ENCODE results near the gene HCAR2.
"Not testable (repeated sequence)": the region's sequence is repeated elsewhere in the genome, so short reads cannot be mapped to it uniquely, and the experiment has no call there.

The HCAR2 gene

DNA sequence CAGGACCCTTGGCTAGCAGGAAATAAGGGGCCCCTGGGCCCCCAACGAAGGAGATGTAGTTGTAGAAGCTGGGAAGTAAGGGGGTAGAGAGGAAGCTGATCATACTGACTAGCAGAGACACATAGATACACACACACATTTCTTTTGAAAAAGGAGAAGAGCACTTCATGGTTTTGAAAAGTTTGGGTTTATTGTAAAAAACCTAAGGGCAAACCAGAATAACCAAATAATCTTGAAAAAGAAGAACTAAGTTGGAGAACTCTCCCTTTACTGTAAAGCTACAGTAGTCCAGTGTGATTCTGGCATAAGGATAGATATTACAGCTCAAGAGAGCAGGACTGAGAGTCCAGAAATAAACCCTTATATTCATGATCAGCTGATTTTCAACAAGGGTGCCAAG is 19.2 kb upstream of the HCAR2 start:
- Histone ChIP-seq H3K23ac (ENCODE audit: low read depth, low read length, poor library complexity) (no peak overlapping the region), H3K27me3 (ENCODE audit: control insufficient read depth in 3 of 3, insufficient read depth in 3 of 3, low read depth in 1 of 3, low read length in 3 of 3) (no peaks in the 10 kb centered on the region), H3K4me2 (ENCODE audit: insufficient read depth, low read length, poor library complexity, severe bottlenecking) (no peak overlapping the region), H3K4ac (ENCODE audit: low read length) (no peak overlapping the region), H3K9me3 (replicated peaks in 1 of 2; ENCODE audit: control insufficient read depth in 2 of 2, insufficient read depth in 1 of 2, low read depth in 1 of 2, low read length in 2 of 2) (no peaks in the 10 kb centered on the region), H2BK15ac (ENCODE audit: low read length) (no peak overlapping the region), H3K79me1 (ENCODE audit: low read depth, low read length) (no peaks in the 10 kb centered on the region), H2BK5ac (ENCODE audit: low read length) (no peak overlapping the region), H2BK120ac (ENCODE audit: low read depth, low read length) (no peak overlapping the region), H3K4me1 (ENCODE audit: control insufficient read depth in 2 of 2, insufficient read depth in 1 of 2, low read depth in 1 of 2, low read length in 2 of 2) (no peaks in the 10 kb centered on the region), H4K8ac (ENCODE audit: low read depth, low read length) (no peak overlapping the region), H2AFZ (ENCODE audit: low read length) (no peak overlapping the region), H3K14ac (ENCODE audit: low read length) (no peak overlapping the region), H3K9ac (ENCODE audit: low read depth, low read length, poor library complexity) (no peak overlapping the region), H4K91ac (ENCODE audit: low read depth, low read length, poor library complexity) (no peak overlapping the region), H3K27ac (replicated peaks; ENCODE audit: low read length) (no peak overlapping the region), H2BK12ac (ENCODE audit: low read length) (no peak overlapping the region), H3K18ac (ENCODE audit: low read length) (no peak overlapping the region), H2AK5ac (ENCODE audit: low read depth, low read length) (no peak overlapping the region), H3K4me3 (ENCODE audit: low read length in 2 of 2) (no peak overlapping the region), H3K36me3 (replicated peaks in 1 of 2; ENCODE audit: control insufficient read depth in 2 of 2, insufficient read depth in 2 of 2, low read length in 2 of 2) (no peaks in the 10 kb centered on the region)
- no peak for DNase-seq (ENCODE audit: low spot score)
- no CpG with 5 or more reads among the region's 1 CpG for WGBS, 2 donors (ENCODE audit: extremely low coverage in 2 of 2, insufficient read length in 2 of 2, insufficient replicate concordance in 1 of 2)

GRCh38 chr12:122721057-122721545 is 17.9 kb upstream of the HCAR2 start:
- no peak overlapping the region for H2AK5ac ChIP-seq (ENCODE audit: low read depth, low read length)
- no peaks in the 10 kb centered on the region for H3K79me1 ChIP-seq (ENCODE audit: low read depth, low read length)
- H2BK15ac ChIP-seq (ENCODE audit: low read length) = no peak overlapping the region
- no peak overlapping the region for H3K27ac ChIP-seq (replicated peaks; ENCODE audit: low read length)
- H3K36me3 ChIP-seq (replicated peaks in 1 of 2; ENCODE audit: control insufficient read depth in 2 of 2, insufficient read depth in 2 of 2, low read length in 2 of 2) = no peaks in the 10 kb centered on the region
- no peak overlapping the region for H3K4me3 ChIP-seq (ENCODE audit: low read length in 2 of 2)
- H3K27me3 ChIP-seq (ENCODE audit: control insufficient read depth in 3 of 3, insufficient read depth in 3 of 3, low read depth in 1 of 3, low read length in 3 of 3) = no peaks in the 10 kb centered on the region
- H3K9ac ChIP-seq (ENCODE audit: low read depth, low read length, poor library complexity) = no peak overlapping the region
- H2AFZ ChIP-seq (ENCODE audit: low read length) = no peak overlapping the region
- no peak overlapping the region for H2BK5ac ChIP-seq (ENCODE audit: low read length)
- H3K4me2 ChIP-seq (ENCODE audit: insufficient read depth, low read length, poor library complexity, severe bottlenecking) = no peak overlapping the region
- no peaks in the 10 kb centered on the region for H3K9me3 ChIP-seq (replicated peaks in 1 of 2; ENCODE audit: control insufficient read depth in 2 of 2, insufficient read depth in 1 of 2, low read depth in 1 of 2, low read length in 2 of 2)
- WGBS, 2 donors (ENCODE audit: extremely low coverage in 2 of 2, insufficient read length in 2 of 2, insufficient replicate concordance in 1 of 2) = no CpG with 5 or more reads among the region's 11 CpGs
- DNase-seq (ENCODE audit: low spot score) = no peak
- no peak overlapping the region for H3K14ac ChIP-seq (ENCODE audit: low read length)
- no peak overlapping the region for H2BK120ac ChIP-seq (ENCODE audit: low read depth, low read length)
- no peak overlapping the region for H4K91ac ChIP-seq (ENCODE audit: low read depth, low read length, poor library complexity)
- H3K23ac ChIP-seq (ENCODE audit: low read depth, low read length, poor library complexity) = no peak overlapping the region
- H3K4me1 ChIP-seq (ENCODE audit: control insufficient read depth in 2 of 2, insufficient read depth in 1 of 2, low read depth in 1 of 2, low read length in 2 of 2) = no peaks in the 10 kb centered on the region
- no peak overlapping the region for H2BK12ac ChIP-seq (ENCODE audit: low read length)
- no peak overlapping the region for H3K4ac ChIP-seq (ENCODE audit: low read length)
- no peak overlapping the region for H3K18ac ChIP-seq (ENCODE audit: low read length)
- no peak overlapping the region for H4K8ac ChIP-seq (ENCODE audit: low read depth, low read length)

DNA sequence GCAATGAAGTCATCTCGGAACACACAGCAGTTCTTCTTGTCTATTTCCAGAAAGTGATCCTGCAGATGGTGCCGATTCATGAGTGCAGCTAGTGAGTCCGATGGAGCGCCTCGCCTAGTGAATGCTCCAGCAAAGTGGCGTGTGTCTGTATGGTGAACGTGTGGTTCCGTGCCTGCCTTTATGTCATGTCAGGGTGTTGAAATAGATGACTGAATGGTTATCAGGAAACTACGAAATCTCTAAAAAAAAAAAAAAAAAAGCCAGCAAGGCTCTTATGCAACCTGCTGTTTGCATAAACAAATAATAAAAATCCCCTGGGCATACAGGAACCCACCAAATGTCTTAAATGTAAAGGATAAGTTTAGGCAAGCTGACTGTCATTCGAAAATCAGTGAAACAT is 13.5 kb upstream of the HCAR2 start, which contains the start of gene HCAR3:
Gene HCAR3 (minus strand): TSS at position 154 of the 400 bp plus-strand sequence. CDS start 74 bp downstream, at position 80.
- not testable (repeated sequence) for DNase-seq (ENCODE audit: low spot score); H3K18ac ChIP-seq (ENCODE audit: low read length); H4K8ac ChIP-seq (ENCODE audit: low read depth, low read length); H4K91ac ChIP-seq (ENCODE audit: low read depth, low read length, poor library complexity); H2BK120ac ChIP-seq (ENCODE audit: low read depth, low read length); H3K27me3 ChIP-seq (ENCODE audit: control insufficient read depth in 3 of 3, insufficient read depth in 3 of 3, low read depth in 1 of 3, low read length in 3 of 3); H2BK5ac ChIP-seq (ENCODE audit: low read length); H3K79me1 ChIP-seq (ENCODE audit: low read depth, low read length); H3K4me2 ChIP-seq (ENCODE audit: insufficient read depth, low read length, poor library complexity, severe bottlenecking); H3K14ac ChIP-seq (ENCODE audit: low read length); H3K9me3 ChIP-seq (replicated peaks in 1 of 2; ENCODE audit: control insufficient read depth in 2 of 2, insufficient read depth in 1 of 2, low read depth in 1 of 2, low read length in 2 of 2); H3K36me3 ChIP-seq (replicated peaks in 1 of 2; ENCODE audit: control insufficient read depth in 2 of 2, insufficient read depth in 2 of 2, low read length in 2 of 2); H3K4ac ChIP-seq (ENCODE audit: low read length); H3K27ac ChIP-seq (replicated peaks; ENCODE audit: low read length); H3K23ac ChIP-seq (ENCODE audit: low read depth, low read length, poor library complexity); H3K4me1 ChIP-seq (ENCODE audit: control insufficient read depth in 2 of 2, insufficient read depth in 1 of 2, low read depth in 1 of 2, low read length in 2 of 2); H3K4me3 ChIP-seq (ENCODE audit: low read length in 2 of 2); H2AFZ ChIP-seq (ENCODE audit: low read length); H2BK15ac ChIP-seq (ENCODE audit: low read length); H2BK12ac ChIP-seq (ENCODE audit: low read length)
- no CpG with 5 or more reads among the region's 10 CpGs for WGBS, 2 donors (ENCODE audit: extremely low coverage in 2 of 2, insufficient read length in 2 of 2, insufficient replicate concordance in 1 of 2)
- H3K9ac ChIP-seq (ENCODE audit: low read depth, low read length, poor library complexity) = peak within 1 kb of the TSS; percentile 12
- H2AK5ac ChIP-seq (ENCODE audit: low read depth, low read length) = peak within 1 kb of the TSS; percentile 46

- not testable (repeated sequence) for H3K27me3 ChIP-seq (ENCODE audit: control insufficient read depth in 3 of 3, insufficient read depth in 3 of 3, low read depth in 1 of 3, low read length in 3 of 3); H3K4me1 ChIP-seq (ENCODE audit: control insufficient read depth in 2 of 2, insufficient read depth in 1 of 2, low read depth in 1 of 2, low read length in 2 of 2); H3K23ac ChIP-seq (ENCODE audit: low read depth, low read length, poor library complexity); H2BK5ac ChIP-seq (ENCODE audit: low read length); H3K4me2 ChIP-seq (ENCODE audit: insufficient read depth, low read length, poor library complexity, severe bottlenecking); H3K4ac ChIP-seq (ENCODE audit: low read length); H3K9me3 ChIP-seq (replicated peaks in 1 of 2; ENCODE audit: control insufficient read depth in 2 of 2, insufficient read depth in 1 of 2, low read depth in 1 of 2, low read length in 2 of 2); H2BK120ac ChIP-seq (ENCODE audit: low read depth, low read length); H3K27ac ChIP-seq (replicated peaks; ENCODE audit: low read length); H4K91ac ChIP-seq (ENCODE audit: low read depth, low read length, poor library complexity); H2AK5ac ChIP-seq (ENCODE audit: low read depth, low read length); H3K18ac ChIP-seq (ENCODE audit: low read length); H3K36me3 ChIP-seq (replicated peaks in 1 of 2; ENCODE audit: control insufficient read depth in 2 of 2, insufficient read depth in 2 of 2, low read length in 2 of 2); H2BK15ac ChIP-seq (ENCODE audit: low read length); H3K4me3 ChIP-seq (ENCODE audit: low read length in 2 of 2); H2AFZ ChIP-seq (ENCODE audit: low read length); H3K14ac ChIP-seq (ENCODE audit: low read length); H3K9ac ChIP-seq (ENCODE audit: low read depth, low read length, poor library complexity); H3K79me1 ChIP-seq (ENCODE audit: low read depth, low read length); H4K8ac ChIP-seq (ENCODE audit: low read depth, low read length); DNase-seq (ENCODE audit: low spot score); H2BK12ac ChIP-seq (ENCODE audit: low read length)
- WGBS, 2 donors (ENCODE audit: extremely low coverage in 2 of 2, insufficient read length in 2 of 2, insufficient replicate concordance in 1 of 2) = no CpG with 5 or more reads among the region's 6 CpGs
Observed at GRCh38 chr12:122715211-122715610, 12.1 kb upstream of the HCAR2 start.
